ENCODE measurements around the gene RDX.

The RDX gene

DNA sequence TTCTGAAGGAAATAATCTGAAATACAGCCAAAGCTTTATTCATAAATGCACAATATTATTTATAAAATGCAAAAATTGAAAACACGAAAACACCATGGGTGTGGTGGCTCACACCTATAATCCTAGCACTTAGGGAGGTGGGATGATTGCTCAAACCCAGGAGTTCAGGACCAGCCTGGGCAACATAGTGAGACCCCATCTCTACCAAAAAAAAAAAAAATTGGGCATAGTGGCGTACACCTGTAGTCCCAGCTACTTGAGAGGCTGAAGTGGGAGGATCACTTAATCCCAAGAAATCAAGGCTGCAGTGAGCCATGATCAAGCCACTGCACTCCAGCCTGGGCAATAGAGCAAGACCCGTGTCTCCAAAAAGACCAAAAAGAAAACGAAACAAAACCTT is 5.2 kb upstream of the RDX start:
- no peak for DNase-seq
- H3K9me2 ChIP-seq (replicated peaks; ENCODE audit: insufficient read depth, low read length), result no peaks in the 10 kb centered on the region
- peaks cover 10% of the 10 kb centered on the region; the same call in 1 of the 2 replicates for H3F3A ChIP-seq (ENCODE audit: insufficient read depth, low read length)
- H3K9me3 ChIP-seq (replicated peaks; ENCODE audit: insufficient read depth, low read length), result no peaks in the 10 kb centered on the region
- H3K27me3 ChIP-seq (replicated peaks; ENCODE audit: insufficient read depth, low read length), result no peaks in the 10 kb centered on the region
- no peaks in the 10 kb centered on the region for H3K4me1 ChIP-seq (ENCODE audit: low read length)
- no peak overlapping the region for H3K9ac ChIP-seq (ENCODE audit: low read length)
- H3K4me2 ChIP-seq (ENCODE audit: low read depth, low read length), result no peak overlapping the region
- H3K79me2 ChIP-seq (ENCODE audit: low read length), result no peaks in the 10 kb centered on the region
- no peaks in the 10 kb centered on the region for H4K20me1 ChIP-seq (ENCODE audit: insufficient read depth, low read length)
- H3K36me3 ChIP-seq (replicated peaks; ENCODE audit: insufficient read depth, low read length), result no peaks in the 10 kb centered on the region
- H2AFZ ChIP-seq (ENCODE audit: low read length), result no peak overlapping the region
- TF ChIP-seq EZH2phosphoT487 (IDR thresholded peaks at IDR 0.05; ENCODE audit: low read length) (no peak), EZH2 (optimal IDR thresholded peaks at IDR 0.05; ENCODE audit: low read depth, low read length) (no peak)
- TF ChIP-seq, protein P1, sequence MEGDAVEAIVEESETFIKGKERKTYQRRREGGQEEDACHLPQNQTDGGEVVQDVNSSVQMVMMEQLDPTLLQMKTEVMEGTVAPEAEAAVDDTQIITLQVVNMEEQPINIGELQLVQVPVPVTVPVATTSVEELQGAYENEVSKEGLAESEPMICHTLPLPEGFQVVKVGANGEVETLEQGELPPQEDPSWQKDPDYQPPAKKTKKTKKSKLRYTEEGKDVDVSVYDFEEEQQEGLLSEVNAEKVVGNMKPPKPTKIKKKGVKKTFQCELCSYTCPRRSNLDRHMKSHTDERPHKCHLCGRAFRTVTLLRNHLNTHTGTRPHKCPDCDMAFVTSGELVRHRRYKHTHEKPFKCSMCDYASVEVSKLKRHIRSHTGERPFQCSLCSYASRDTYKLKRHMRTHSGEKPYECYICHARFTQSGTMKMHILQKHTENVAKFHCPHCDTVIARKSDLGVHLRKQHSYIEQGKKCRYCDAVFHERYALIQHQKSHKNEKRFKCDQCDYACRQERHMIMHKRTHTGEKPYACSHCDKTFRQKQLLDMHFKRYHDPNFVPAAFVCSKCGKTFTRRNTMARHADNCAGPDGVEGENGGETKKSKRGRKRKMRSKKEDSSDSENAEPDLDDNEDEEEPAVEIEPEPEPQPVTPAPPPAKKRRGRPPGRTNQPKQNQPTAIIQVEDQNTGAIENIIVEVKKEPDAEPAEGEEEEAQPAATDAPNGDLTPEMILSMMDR (IDR thresholded peaks at IDR 0.05; ENCODE audit: low read length), result no peak
- no peak overlapping the region for H3K4me3 ChIP-seq (ENCODE audit: low read length)
- H3K27ac ChIP-seq (ENCODE audit: low read length), result no peak overlapping the region

DNA sequence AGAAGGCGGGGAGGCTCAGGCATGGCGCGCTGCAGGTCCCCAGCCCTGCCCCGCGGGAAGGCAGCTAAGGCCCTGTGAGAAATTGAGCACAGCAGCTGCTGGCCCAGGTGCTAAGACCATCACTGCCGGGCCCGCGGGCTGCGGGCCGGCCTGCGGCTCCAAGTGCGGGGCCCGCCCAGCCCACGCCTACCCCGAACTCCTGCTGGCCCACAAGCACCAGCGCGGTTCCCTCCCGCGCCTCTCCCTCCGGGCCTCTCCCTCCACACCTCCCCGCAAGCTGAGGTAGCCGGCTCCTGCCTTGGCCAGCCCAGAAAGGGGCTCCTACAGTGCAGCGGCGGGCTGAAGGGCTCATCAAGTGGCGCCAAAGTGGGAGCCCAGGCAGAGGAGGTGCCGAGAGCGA is 4.6 kb upstream of the RDX start:
- no peaks in the 10 kb centered on the region for H3K4me1 ChIP-seq (ENCODE audit: low read length)

DNA sequence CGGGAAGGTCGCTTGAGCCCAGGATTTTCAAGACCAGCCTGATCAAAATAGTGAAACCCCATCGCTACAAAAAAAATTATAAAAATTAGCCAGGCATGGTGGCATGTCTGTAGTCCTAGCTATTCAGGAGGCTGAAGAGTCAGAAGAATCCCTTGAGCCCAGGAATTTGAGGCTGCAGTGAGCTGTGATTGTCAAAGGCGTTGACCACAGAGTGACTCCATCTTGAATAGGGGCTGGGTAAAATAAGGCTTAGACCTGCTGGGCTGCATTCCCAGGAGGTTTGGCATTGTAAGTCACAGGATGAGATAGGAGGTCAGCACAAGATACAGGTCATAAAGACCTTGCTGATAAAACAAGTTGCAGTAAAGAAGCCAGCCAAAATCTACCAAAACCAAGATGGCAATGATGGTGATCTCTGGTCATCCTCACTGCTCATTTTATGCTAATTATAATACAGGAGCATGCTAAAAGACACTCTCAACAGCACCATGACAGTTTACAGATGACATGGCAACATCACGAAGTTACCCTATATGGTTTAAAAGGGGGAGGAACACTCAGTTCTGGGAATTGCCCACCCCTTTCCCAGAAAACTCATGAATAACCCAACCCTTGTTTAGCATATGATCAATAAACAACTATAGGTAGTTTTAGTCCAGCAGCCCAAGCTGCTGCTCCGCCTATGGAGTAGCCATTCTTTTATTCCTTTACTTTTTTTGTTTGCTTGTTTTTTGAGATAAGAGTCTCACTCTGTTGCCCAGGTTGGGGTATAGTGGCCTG is 2.8 kb upstream of the RDX start:
- Histone ChIP-seq H3K36me3 (replicated peaks; ENCODE audit: insufficient read depth, low read length) (no peaks in the 10 kb centered on the region), H3K4me2 (ENCODE audit: low read depth, low read length) (no peak overlapping the region), H3K27me3 (replicated peaks; ENCODE audit: insufficient read depth, low read length) (no peaks in the 10 kb centered on the region), H3K9me2 (replicated peaks; ENCODE audit: insufficient read depth, low read length) (no peaks in the 10 kb centered on the region), H3K4me1 (ENCODE audit: low read length) (peaks cover 8% of the 10 kb centered on the region; the same call in 1 of the 2 replicates), H3K27ac (ENCODE audit: low read length) (no peak overlapping the region), H4K20me1 (ENCODE audit: insufficient read depth, low read length) (no peaks in the 10 kb centered on the region), H3F3A (ENCODE audit: insufficient read depth, low read length) (peaks cover 17% of the 10 kb centered on the region), H2AFZ (ENCODE audit: low read length) (no peak overlapping the region), H3K9ac (ENCODE audit: low read length) (no peak overlapping the region), H3K79me2 (ENCODE audit: low read length) (peaks cover 19% of the 10 kb centered on the region), H3K4me3 (ENCODE audit: low read length) (no peak overlapping the region), H3K9me3 (replicated peaks; ENCODE audit: insufficient read depth, low read length) (no peaks in the 10 kb centered on the region)
- no peak for DNase-seq
- TF ChIP-seq, protein P1 (IDR thresholded peaks at IDR 0.05; ENCODE audit: low read length), result no peak
- TF ChIP-seq EZH2 (optimal IDR thresholded peaks at IDR 0.05; ENCODE audit: low read depth, low read length) (no peak), EZH2phosphoT487 (IDR thresholded peaks at IDR 0.05; ENCODE audit: low read length) (no peak)

More for the DNA sequence above, 4.6 kb upstream of the RDX start:
- DNase-seq, result no peak
- Histone ChIP-seq H3K4me2 (ENCODE audit: low read depth, low read length) (no peak overlapping the region), H3K9ac (ENCODE audit: low read length) (no peak overlapping the region), H3K27ac (ENCODE audit: low read length) (no peak overlapping the region), H4K20me1 (ENCODE audit: insufficient read depth, low read length) (no peaks in the 10 kb centered on the region), H3K4me3 (ENCODE audit: low read length) (no peak overlapping the region), H3K9me2 (replicated peaks; ENCODE audit: insufficient read depth, low read length) (no peaks in the 10 kb centered on the region), H3K36me3 (replicated peaks; ENCODE audit: insufficient read depth, low read length) (no peaks in the 10 kb centered on the region), H2AFZ (ENCODE audit: low read length) (no peak overlapping the region), H3F3A (ENCODE audit: insufficient read depth, low read length) (peaks cover 10% of the 10 kb centered on the region), H3K79me2 (ENCODE audit: low read length) (peaks cover under 1% of the 10 kb centered on the region), H3K9me3 (replicated peaks; ENCODE audit: insufficient read depth, low read length) (no peaks in the 10 kb centered on the region), H3K27me3 (replicated peaks; ENCODE audit: insufficient read depth, low read length) (no peaks in the 10 kb centered on the region)
- TF ChIP-seq EZH2phosphoT487 (IDR thresholded peaks at IDR 0.05; ENCODE audit: low read length) (no peak), EZH2 (optimal IDR thresholded peaks at IDR 0.05; ENCODE audit: low read depth, low read length) (no peak)
- TF ChIP-seq, protein P1 (IDR thresholded peaks at IDR 0.05; ENCODE audit: low read length), result no peak
